K562 (cell line): ENCODE results near the gene IMPDH2. TPM values are rescaled to one million over a fixed set of nuclear protein-coding genes. Genes with fewer than 3 reads are reported as not detected.

Experiments
- ATF2 ChIP-seq: sonication (generic); formaldehyde crosslinking; IDR thresholded peaks from 2 replicates; pipeline ENCODE4 v1.8.1; 2022; ENCODE audit warnings: missing genetic modification reagents
- CAMTA2 ChIP-seq: fragments of 250-450 bp; sonication (Bioruptor Pico); conservative IDR thresholded peaks from 2 replicates; pipeline ENCODE4 v1.5.1; 2022
- CBFB ChIP-seq: sonication (generic); formaldehyde crosslinking; IDR thresholded peaks from 2 replicates; pipeline ENCODE4 v1.4.0; 2020; ENCODE audit warnings: mild to moderate bottlenecking, missing genetic modification reagents
- DACH1 ChIP-seq: fragments of 450-650 bp; IDR thresholded peaks from 2 replicates; pipeline ENCODE4 v1.6.1; 2018; ENCODE audit not compliant: partially characterized antibody
- DPF2 ChIP-seq: fragments of 450-650 bp; IDR thresholded peaks from 2 replicates; pipeline ENCODE4 v1.6.1; 2016
- ERF ChIP-seq: fragments of 450-650 bp; formaldehyde crosslinking; IDR thresholded peaks from 2 replicates; pipeline ENCODE4 v1.4.0; 2020; ENCODE audit warnings: mild to moderate bottlenecking, mixed read lengths
- ESRRB ChIP-seq: fragments of 250-450 bp; sonication (Bioruptor Pico); IDR thresholded peaks from 2 replicates; pipeline ENCODE4 v1.5.0; 2020; ENCODE audit warnings: mild to moderate bottlenecking, moderate library complexity, borderline replicate concordance
- ETV6 ChIP-seq, 3 experiments: fragments of 150-350 bp in 1 of 3; sonication (generic) in 1 of 3; formaldehyde crosslinking in 1 of 3; IDR thresholded peaks; 2 replicates each; pipeline versions ENCODE4 v1.6.1 to v1.8.0; 2014 to 2022; ENCODE audit warnings: borderline replicate concordance in 2 of 3, low read depth in 2 of 3, antibody characterized with exemption in 1 of 3, low read length in 1 of 3, mild to moderate bottlenecking in 1 of 3, missing genetic modification reagents in 1 of 3
- FOXK1 ChIP-seq: sonication (generic); formaldehyde crosslinking; IDR thresholded peaks from 2 replicates; pipeline ENCODE4 v1.8.0; 2022; ENCODE audit warnings: missing genetic modification reagents, mild to moderate bottlenecking, borderline replicate concordance
- GTF2B ChIP-seq: IDR thresholded peaks from 2 replicates; pipeline ENCODE4 v1.6.1; 2011; ENCODE audit not compliant: insufficient read length; ENCODE audit errors: extremely low read depth
- HMG20A ChIP-seq: fragments of 450-650 bp; formaldehyde crosslinking; conservative IDR thresholded peaks from 2 replicates; pipeline ENCODE4 v1.4.0; 2020; ENCODE audit warnings: mild to moderate bottlenecking, mixed read lengths
- HMGN3 ChIP-seq: IDR thresholded peaks from 2 replicates; pipeline ENCODE4 v1.6.1; 2011; ENCODE audit warnings: borderline replicate concordance, low read depth, mild to moderate bottlenecking, mixed read lengths, low read length; ENCODE audit not compliant: insufficient read length; ENCODE audit errors: extremely low read depth
- KAT8 ChIP-seq: fragments of 450-650 bp; IDR thresholded peaks from 2 replicates; pipeline ENCODE4 v1.6.1; 2016; ENCODE audit warnings: low read depth, mild to moderate bottlenecking
- KLF13 ChIP-seq: fragments of 450-650 bp; IDR thresholded peaks from 2 replicates; pipeline ENCODE4 v1.6.1; 2016; ENCODE audit warnings: missing genetic modification characterization, low read depth, mild to moderate bottlenecking, missing compliant biosample characterization, moderate library complexity, borderline replicate concordance
- MED1 ChIP-seq: sonication (generic); formaldehyde crosslinking; IDR thresholded peaks from 2 replicates; pipeline ENCODE4 v1.8.1; 2023; ENCODE audit warnings: missing genetic modification reagents, borderline replicate concordance
- POLR2B ChIP-seq: fragments of 450-650 bp; IDR thresholded peaks from 2 replicates; pipeline ENCODE4 v1.6.1; 2018; ENCODE audit warnings: low read depth; ENCODE audit not compliant: partially characterized antibody
- SAFB2 ChIP-seq: fragments of 200-400 bp; formaldehyde crosslinking; IDR thresholded peaks from 2 replicates; pipeline ENCODE4 v1.6.1; 2018; ENCODE audit warnings: borderline replicate concordance, low read length, low read depth, moderate library complexity; ENCODE audit not compliant: severe bottlenecking
- SMAD1 ChIP-seq: fragments of 150-350 bp; IDR thresholded peaks from 2 replicates; pipeline ENCODE4 v1.6.1; 2014; ENCODE audit warnings: low read length, low read depth; ENCODE audit not compliant: partially characterized antibody
- SOX6 ChIP-seq: fragments of 450-650 bp; IDR thresholded peaks from 2 replicates; pipeline ENCODE4 v1.6.1; 2014; ENCODE audit warnings: mild to moderate bottlenecking
- STAG1 ChIP-seq: sonication (generic); formaldehyde crosslinking; IDR thresholded peaks from 2 replicates; pipeline ENCODE4 v1.5.0; 2020; ENCODE audit warnings: missing genetic modification reagents, borderline replicate concordance
- STAT5B ChIP-seq: fragments of 250-450 bp; sonication (Bioruptor Pico); IDR thresholded peaks from 2 replicates; pipeline ENCODE4 v1.8.0; 2021; ENCODE audit warnings: mild to moderate bottlenecking, inconsistent platforms
- VEZF1 ChIP-seq: fragments of 200-800 bp; sonication (Bioruptor generic); IDR thresholded peaks from 2 replicates; pipeline ENCODE4 v1.6.1; 2017; ENCODE audit warnings: missing genetic modification characterization, missing compliant biosample characterization
- ZC3H8 ChIP-seq: fragments of 450-650 bp; IDR thresholded peaks from 2 replicates; pipeline ENCODE4 v1.6.1; 2017
- ZEB2 ChIP-seq: fragments of 450-650 bp; IDR thresholded peaks from 2 replicates; pipeline ENCODE4 v1.6.1; 2016
- ZNF146 ChIP-seq: IDR thresholded peaks from one replicate; pipeline ENCODE4 v1.6.1; 2018; ENCODE audit warnings: missing compliant biosample characterization; ENCODE audit not compliant: unreplicated experiment
- ZNF707 ChIP-seq: fragments of 250-450 bp; sonication (Bioruptor Pico); conservative IDR thresholded peaks from 2 replicates; pipeline ENCODE4 v1.8.0; 2022; ENCODE audit warnings: inconsistent platforms, mild to moderate bottlenecking, moderate library complexity
- polyA plus RNA-seq, 8 experiments: library from polyadenylated mRNA; depleted of rRNA in 4 of 8; stranded (reverse) in 5 of 8; unstranded in 3 of 8; fragments of >200 nt; fragmentation: Nextera tagmentation in 2 of 8; fragmentation: Illumina TruSeq in 1 of 8; extraction: Ambion mirVana in 2 of 8; extraction: Trizol in 1 of 8; gene quantifications; 2 replicates each; pipeline versions ENCODE4 v1.2.1 to v1.2.3, GENCODE V29; 2011 to 2014; ENCODE audit warnings: inconsistent platforms in 1 of 8, missing spikeins in 1 of 8
- total RNA-seq, 7 experiments: library from RNA; depleted of rRNA in 6 of 7; stranded (reverse); fragments of >200 nt in 6 of 7; fragmentation: Illumina TruSeq in 2 of 7; extraction: Trizol in 2 of 7; gene quantifications; 2 replicates each; pipeline versions ENCODE4 v1.2.1 to v1.2.3, GENCODE V29; 2011 to 2021; ENCODE audit warnings: low replicate concordance in 1 of 7

The IMPDH2 gene
- total and polyA plus RNA-seq, 9 of the 15 experiments (the other 6 are each of a cell fraction or from before 2014, with no cell fraction given), result 318 to 507 (median 366) TPM

- no peak for TF ChIP-seq VEZF1
- no peak; the same call in 1 of the 2 replicates for TF ChIP-seq FOXK1 (CRISPR knock-in tag)
- TF ChIP-seq CBFB, result no peak; the same call in 1 of the 2 replicates
- TF ChIP-seq ZNF707 (CRISPR knock-in tag), result no peak
- no peak for TF ChIP-seq ETV6 (IDR thresholded peaks at IDR 0.05; ENCODE audit: borderline replicate concordance in 1 of 2, low read depth in 2 of 2, low read length in 1 of 2)
- 0 out of 2 replicates have a peak, but pooled peaks have one; percentile 57 for TF ChIP-seq ETV6 (CRISPR knock-in tag; IDR thresholded peaks at IDR 0.05; ENCODE audit: borderline replicate concordance)
- TF ChIP-seq ZEB2, result no peak
- no peak for TF ChIP-seq ESRRB (CRISPR knock-in tag)
- TF ChIP-seq HMG20A (CRISPR knock-in tag), result no peak
- no peak for TF ChIP-seq KAT8
- TF ChIP-seq STAT5B (CRISPR knock-in tag), result no peak
- TF ChIP-seq STAG1, result no peak
- no peak for TF ChIP-seq CAMTA2 (CRISPR knock-in tag)
- peak; percentile 16; the same call in 1 of the 2 replicates for TF ChIP-seq SOX6
- TF ChIP-seq KLF13, result no peak
- no peak for TF ChIP-seq ZNF146 (CRISPR knock-in tag)
- no peak for TF ChIP-seq SMAD1
- TF ChIP-seq ZC3H8, result no peak
- TF ChIP-seq GTF2B, result no peak
- peak; percentile 56 for TF ChIP-seq HMGN3
- TF ChIP-seq ERF (CRISPR knock-in tag), result no peak
- TF ChIP-seq POLR2B, result peak; percentile 63
- TF ChIP-seq DACH1, result peak; percentile 22
- no peak for TF ChIP-seq SAFB2
- TF ChIP-seq ATF2 (CRISPR knock-in tag), result no peak; the same call in 1 of the 2 replicates
- TF ChIP-seq DPF2, result no peak
- TF ChIP-seq MED1, result no peak
These were observed 7.1 kb downstream of the IMPDH2 start, which contains the start of gene NDUFAF3 (continued) for GRCh38 chr3:49021813-49022687.
